ENCODE data around the gene ATP13A4.

DNA sequence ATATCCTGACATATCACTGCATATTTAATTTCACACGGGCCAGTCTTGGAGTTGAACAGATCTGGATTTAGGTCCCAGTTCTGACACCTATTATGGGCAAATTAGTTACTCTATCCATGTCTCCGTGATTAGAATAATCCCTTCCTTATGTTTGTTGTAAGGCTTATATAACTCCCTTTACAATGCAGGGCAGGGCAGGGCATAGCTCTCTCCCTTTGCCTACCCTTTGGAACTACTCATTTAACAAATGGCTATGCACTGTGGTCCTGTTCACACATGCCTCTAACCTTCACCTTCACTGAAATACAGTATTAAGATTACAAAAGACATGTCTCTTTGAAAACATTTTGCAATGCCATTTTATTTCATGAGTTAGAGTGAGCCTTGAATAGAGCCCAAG, 151.4 kb downstream of the ATP13A4 start:
- TF ChIP-seq, protein P1, sequence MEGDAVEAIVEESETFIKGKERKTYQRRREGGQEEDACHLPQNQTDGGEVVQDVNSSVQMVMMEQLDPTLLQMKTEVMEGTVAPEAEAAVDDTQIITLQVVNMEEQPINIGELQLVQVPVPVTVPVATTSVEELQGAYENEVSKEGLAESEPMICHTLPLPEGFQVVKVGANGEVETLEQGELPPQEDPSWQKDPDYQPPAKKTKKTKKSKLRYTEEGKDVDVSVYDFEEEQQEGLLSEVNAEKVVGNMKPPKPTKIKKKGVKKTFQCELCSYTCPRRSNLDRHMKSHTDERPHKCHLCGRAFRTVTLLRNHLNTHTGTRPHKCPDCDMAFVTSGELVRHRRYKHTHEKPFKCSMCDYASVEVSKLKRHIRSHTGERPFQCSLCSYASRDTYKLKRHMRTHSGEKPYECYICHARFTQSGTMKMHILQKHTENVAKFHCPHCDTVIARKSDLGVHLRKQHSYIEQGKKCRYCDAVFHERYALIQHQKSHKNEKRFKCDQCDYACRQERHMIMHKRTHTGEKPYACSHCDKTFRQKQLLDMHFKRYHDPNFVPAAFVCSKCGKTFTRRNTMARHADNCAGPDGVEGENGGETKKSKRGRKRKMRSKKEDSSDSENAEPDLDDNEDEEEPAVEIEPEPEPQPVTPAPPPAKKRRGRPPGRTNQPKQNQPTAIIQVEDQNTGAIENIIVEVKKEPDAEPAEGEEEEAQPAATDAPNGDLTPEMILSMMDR (IDR thresholded peaks at IDR 0.05): no peak
- no peak for TF ChIP-seq POLR2A (IDR thresholded peaks at IDR 0.05; ENCODE audit: low read depth)
- TF ChIP-seq POLR2AphosphoS5 (IDR thresholded peaks at IDR 0.05): no peak
- TF ChIP-seq EP300 (IDR thresholded peaks at IDR 0.05): no peak
